HG02981 (cell line): Measurements from ENCODE around the gene GABRA5.
"Not testable (repeated sequence)": the region's sequence is repeated elsewhere in the genome, so short reads cannot be mapped to it uniquely, and the experiment has no call there.

Experiments used
- ATAC-seq: cut with Tn5 transposase; IDR thresholded peaks from one replicate; pipeline ENCODE4 v1.9.1; 2021; ENCODE audit warnings: mild to moderate bottlenecking, moderate library complexity; ENCODE audit not compliant: unreplicated experiment

GABRA5 gene

GRCh38 chr15:26866298-26867199, at the start of gene GABRA5:
Gene GABRA5, plus strand, starts transcription at chr15:26867062. Its CDS starts 2,187 bp downstream, at chr15:26869249.
- ATAC-seq: no peak

- not testable (repeated sequence) for ATAC-seq
Measured at GRCh38 chr15:26831191-26831590, 35.7 kb upstream of the GABRA5 start.

- ATAC-seq: no peak
Measured at GRCh38 chr15:26831951-26832350, 34.9 kb upstream of the GABRA5 start.

- no peak for ATAC-seq
Measured at GRCh38 chr15:26838742-26839460, 28.0 kb upstream of the GABRA5 start.

- no peak for ATAC-seq
Measured at GRCh38 chr15:26841514-26841913, 25.3 kb upstream of the GABRA5 start.

GRCh38 chr15:26841941-26842340, 24.9 kb upstream of the GABRA5 start:
- no peak for ATAC-seq

- ATAC-seq: no peak
Measured at GRCh38 chr15:26842391-26842790, 24.5 kb upstream of the GABRA5 start.

- no peak for ATAC-seq
Measured at GRCh38 chr15:26844901-26845300, 22.0 kb upstream of the GABRA5 start.

- no peak for ATAC-seq
Measured at GRCh38 chr15:26848498-26848897, 18.4 kb upstream of the GABRA5 start.

GRCh38 chr15:26850161-26850560, 16.7 kb upstream of the GABRA5 start:
- ATAC-seq: no peak

GRCh38 chr15:26852980-26853379, 13.9 kb upstream of the GABRA5 start:
- no peak for ATAC-seq

- ATAC-seq: no peak
Measured at GRCh38 chr15:26854435-26854834, 12.4 kb upstream of the GABRA5 start.

- ATAC-seq: no peak
Measured at GRCh38 chr15:26864664-26865191, 2.1 kb upstream of the GABRA5 start.

- no peak for ATAC-seq
Measured at GRCh38 chr15:26867200-26868007, 542 bp downstream of the GABRA5 start.

- ATAC-seq: no peak
Measured at GRCh38 chr15:26868029-26868685, 1.3 kb downstream of the GABRA5 start.

GRCh38 chr15:26869628-26870027, 2.8 kb downstream of the GABRA5 start:
- ATAC-seq: no peak

GRCh38 chr15:26870346-26870745, 3.5 kb downstream of the GABRA5 start:
- ATAC-seq: no peak

- ATAC-seq: no peak
Measured at GRCh38 chr15:26872206-26872605, 5.3 kb downstream of the GABRA5 start.

- ATAC-seq: no peak
Measured at GRCh38 chr15:26873846-26874245, 7.0 kb downstream of the GABRA5 start.

- no peak for ATAC-seq
Measured at GRCh38 chr15:26874774-26875475, 8.1 kb downstream of the GABRA5 start.
